K562 (cell line): ENCODE results near the gene CELSR1. TPM values are rescaled to one million over a fixed set of nuclear protein-coding genes. Genes with fewer than 3 reads are reported as not detected.
A peak's percentile ranks its signal among the peaks of the same experiment; 100 is the strongest.

ENCODE experiments used
- ATAC-seq: fragments of 200-7000 bp; cut with Tn5 transposase; 3 replicates; pipeline ENCODE4 v1.9.1; 2020; ENCODE audit warnings: moderate library complexity
- BruUV-seq: library from RNA; stranded (reverse); fragments of 400-500 nt; replicated peaks from 2 replicates; lab custom pipeline; 2021; lab: Mats Ljungman, UMichigan
- CTCF ChIA-PET: fragments of 300-600 bp; formaldehyde crosslinking; extraction: SDS; loops from one replicate; lab custom pipeline; 2021; ENCODE audit warnings: low intra/inter-chr PET ratio; lab: Yijun Ruan, JAX
- POLR2A ChIA-PET: fragments of 300-600, 350-650 bp; sonication (Branson Sonifier 250); formaldehyde crosslinking; extraction: SDS; loops from one replicate; lab custom pipeline; 2021; ENCODE audit warnings: antibody characterized with exemption, inconsistent platforms; lab: Yijun Ruan, JAX
- DNase-seq, 4 experiments: peaks; one replicate each; pipeline versions ENCODE4 v3.0.0 to v3.0.0-alpha.2; 2011 to 2018; ENCODE audit warnings: low spot score in 3 of 4, mixed read lengths in 3 of 4; ENCODE audit errors: extremely low read depth in 1 of 4
- FAIRE-seq: peaks from 2 replicates; lab custom pipeline; 2011; peaks lifted over from hg19 to GRCh38; lab: Jason Lieb, UNC
- H2AFZ ChIP-seq: 2 replicates; pipeline ENCODE4 v1.6.0; 2011; ENCODE audit warnings: low read depth, low read length, control low read depth, inconsistent platforms
- H3K27ac ChIP-seq: fragments of 200-600 bp; 3 replicates; pipeline ENCODE4 v1.8.0; 2011; ENCODE audit warnings: low read depth, mild to moderate bottlenecking, control low read depth, inconsistent platforms, low read length, moderate library complexity, mixed read lengths; ENCODE audit errors: extremely low read depth
- H3K27me3 ChIP-seq, 2 experiments: fragments of 300-600 bp in 1 of 2; 2 replicates in 1 of 2; 3 replicates in 1 of 2; pipeline versions ENCODE4 v1.6.0 to v1.8.0; 2011; ENCODE audit warnings: inconsistent platforms in 2 of 2, low read length in 2 of 2, mild to moderate bottlenecking in 1 of 2, mixed read lengths in 1 of 2, moderate library complexity in 1 of 2; ENCODE audit not compliant: control insufficient read depth in 2 of 2, insufficient read depth in 2 of 2
- H3K36me3 ChIP-seq: fragments of 300-600 bp; 3 replicates; pipeline ENCODE4 v1.8.0; 2011; ENCODE audit warnings: mild to moderate bottlenecking, low read length, inconsistent platforms; ENCODE audit not compliant: control insufficient read depth, insufficient read depth
- H3K4me1 ChIP-seq, 2 experiments: fragments of 200-600 bp in 1 of 2; replicated peaks in 1 of 2; 2 replicates in 1 of 2; 3 replicates in 1 of 2; pipeline versions ENCODE4 v1.5.1 to v1.8.0; 2011; ENCODE audit warnings: inconsistent platforms in 2 of 2, low read length in 2 of 2, mild to moderate bottlenecking in 1 of 2, mixed read lengths in 1 of 2, moderate library complexity in 1 of 2; ENCODE audit not compliant: control insufficient read depth in 2 of 2, insufficient read depth in 2 of 2
- H3K4me2 ChIP-seq: 2 replicates; pipeline ENCODE4 v1.6.1; 2011; ENCODE audit warnings: low read length, control low read depth, inconsistent platforms, mixed read lengths; ENCODE audit not compliant: insufficient read depth
- H3K4me3 ChIP-seq: fragments of 200-600 bp; sonication (generic), shearing (Covaris generic); 2 replicates; pipeline ENCODE4 v1.5.1; 2016; ENCODE audit warnings: control low read depth, inconsistent platforms
- H3K79me2 ChIP-seq: fragments of 200-600 bp; 3 replicates; pipeline ENCODE4 v1.8.0; 2011; ENCODE audit warnings: low read length, inconsistent platforms; ENCODE audit not compliant: control insufficient read depth, insufficient read depth
- H3K9ac ChIP-seq, 2 experiments: 2 replicates each; pipeline versions ENCODE4 v1.6.0 to v1.6.1; 2011; ENCODE audit warnings: low read depth in 2 of 2, low read length in 2 of 2, control low read depth in 1 of 2, inconsistent platforms in 1 of 2, mild to moderate bottlenecking in 1 of 2, mixed read lengths in 1 of 2; ENCODE audit not compliant: insufficient read depth in 1 of 2
- H3K9me1 ChIP-seq: one replicate; pipeline ENCODE4 v1.6.0; 2011; ENCODE audit warnings: inconsistent platforms, mild to moderate bottlenecking, low read length, moderate library complexity; ENCODE audit not compliant: control insufficient read depth, insufficient read depth
- H3K9me3 ChIP-seq: replicated peaks from 2 replicates; pipeline ENCODE4 v1.5.1; 2011; ENCODE audit warnings: low read depth, low read length, inconsistent platforms; ENCODE audit not compliant: control insufficient read depth, insufficient read depth
- H4K20me1 ChIP-seq: replicated peaks from 2 replicates; pipeline ENCODE4 v1.6.1; 2011; ENCODE audit warnings: low read length, inconsistent platforms, mixed read lengths; ENCODE audit not compliant: control insufficient read depth, insufficient read depth
- GATAD2A ChIP-seq: fragments of 450-650 bp; IDR thresholded peaks from 2 replicates; pipeline ENCODE4 v1.6.1; 2017
- NR2C2 ChIP-seq, 2 experiments: fragments of 200-800 bp in 1 of 2; sonication (Bioruptor generic) in 1 of 2; sonication (generic) in 1 of 2; formaldehyde crosslinking in 1 of 2; IDR thresholded peaks; 2 replicates each; pipeline versions ENCODE4 v1.6.1 to v1.8.0; 2016 to 2022; ENCODE audit warnings: mild to moderate bottlenecking in 1 of 2, missing compliant biosample characterization in 1 of 2, missing genetic modification characterization in 1 of 2, missing genetic modification reagents in 1 of 2
- POLR2G ChIP-seq: fragments of 200-400 bp; formaldehyde crosslinking; IDR thresholded peaks from 2 replicates; pipeline ENCODE4 v1.6.1; 2017; ENCODE audit warnings: low read depth, mild to moderate bottlenecking, antibody characterized with exemption, low read length, moderate library complexity
- RAD21 ChIP-seq, 2 experiments: fragments of 250-450 bp in 1 of 2; fragments of 450-650 bp in 1 of 2; sonication (Bioruptor Pico) in 1 of 2; formaldehyde crosslinking in 1 of 2; IDR thresholded peaks in 1 of 2; conservative IDR thresholded peaks in 1 of 2; 2 replicates each; pipeline versions ENCODE4 v1.4.0 to v1.8.0; 2020 to 2022; ENCODE audit warnings: mild to moderate bottlenecking in 2 of 2, moderate library complexity in 1 of 2
- SMAD4 ChIP-seq: fragments of 250-450 bp; sonication (Bioruptor Pico); conservative IDR thresholded peaks from 2 replicates; pipeline ENCODE4 v1.8.0; 2021; ENCODE audit warnings: inconsistent platforms, mild to moderate bottlenecking, moderate library complexity
- TAF15 ChIP-seq: fragments of 200-400 bp; formaldehyde crosslinking; IDR thresholded peaks from 2 replicates; pipeline ENCODE4 v1.6.1; 2017; ENCODE audit warnings: mild to moderate bottlenecking, low read depth, low read length, moderate library complexity
- ZSCAN29 ChIP-seq: fragments of 450-650 bp; IDR thresholded peaks from 2 replicates; pipeline ENCODE4 v1.6.1; 2017
- WGBS: fragments of 100-300 bp; shearing (Covaris generic); methylation state at CpG from one replicate; pipeline ENCODE4 v1.1.6; 2016; ENCODE audit warnings: low coverage, mixed read lengths; ENCODE audit not compliant: insufficient coverage; ENCODE audit errors: missing lambda C conversion rate; 5-methylcytosine and 5-hydroxymethylcytosine counted together
- in situ Hi-C: fragments of 300-500 bp; cut with MboI; formaldehyde crosslinking; loops from 4 replicates; pipeline ENCODE4 v1.15.0; 2018; ENCODE audit warnings: inconsistent platforms, mixed read lengths
- intact Hi-C: fragments of 100-400 bp; cut with micrococcal nuclease; formaldehyde crosslinking; loops from 2 replicates; pipeline ENCODE4 v1.14.2; 2022
- polyA plus RNA-seq, 8 experiments: library from polyadenylated mRNA; depleted of rRNA in 4 of 8; stranded (reverse) in 5 of 8; unstranded in 3 of 8; fragments of >200 nt; fragmentation: Nextera tagmentation in 2 of 8; fragmentation: Illumina TruSeq in 1 of 8; extraction: Ambion mirVana in 2 of 8; extraction: Trizol in 1 of 8; gene quantifications; 2 replicates each; pipeline versions ENCODE4 v1.2.1 to v1.2.3, GENCODE V29; 2011 to 2014; ENCODE audit warnings: inconsistent platforms in 1 of 8, missing spikeins in 1 of 8
- total RNA-seq, 7 experiments: library from RNA; depleted of rRNA in 6 of 7; stranded (reverse); fragments of >200 nt in 6 of 7; fragmentation: Illumina TruSeq in 2 of 7; extraction: Trizol in 2 of 7; gene quantifications; 2 replicates each; pipeline versions ENCODE4 v1.2.1 to v1.2.3, GENCODE V29; 2011 to 2021; ENCODE audit warnings: low replicate concordance in 1 of 7
- TF ChIP-seq, protein P1 (sequence below), 3 experiments: IDR thresholded peaks in 2 of 3; conservative IDR thresholded peaks in 1 of 3; 2 replicates each; pipeline ENCODE4 v1.5.1; 2011 to 2012; ENCODE audit warnings: low read length in 3 of 3, mild to moderate bottlenecking in 3 of 3, control low read depth in 2 of 3, improper control_type of control experiment in 1 of 3, inconsistent platforms in 1 of 3, low read depth in 1 of 3, mixed read lengths in 1 of 3, moderate library complexity in 1 of 3; ENCODE audit not compliant: insufficient read depth in 2 of 3
- TF ChIP-seq, protein P2 (sequence below): sonication (generic); formaldehyde crosslinking; IDR thresholded peaks from 2 replicates; pipeline ENCODE4 v1.8.1; 2022; ENCODE audit warnings: missing genetic modification reagents

The CELSR1 gene
- total and polyA plus RNA-seq, 9 of the 15 experiments (the other 6 are each of a cell fraction or from before 2014, with no cell fraction given) = under 0.01 to 0.09 TPM; not detected in 7

DNA sequence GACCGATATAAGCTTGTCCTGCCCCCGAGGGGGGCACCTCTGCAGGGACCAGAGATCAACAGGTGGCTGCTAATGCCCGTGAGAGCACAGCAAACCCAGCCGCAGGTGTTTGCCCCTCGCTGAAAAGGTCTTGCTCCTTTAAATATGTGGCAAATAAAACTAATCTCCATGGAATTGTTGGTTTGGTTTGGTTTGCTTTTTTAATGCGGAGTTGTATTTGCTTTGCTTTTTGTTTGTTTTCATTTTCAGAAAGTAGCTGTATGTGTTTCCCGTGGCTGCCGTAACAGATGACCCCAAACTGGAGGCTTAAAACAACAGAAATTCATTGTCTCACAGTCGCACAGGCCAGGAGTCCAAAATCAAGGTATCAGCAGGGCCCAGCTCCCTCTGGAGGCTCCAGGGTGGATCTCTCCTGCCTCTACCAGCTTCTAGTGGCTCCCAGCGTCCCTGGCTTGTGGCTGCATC, 93.0 kb downstream of the CELSR1 start:
- POLR2A ChIA-PET = no interaction called here
- Histone ChIP-seq H3K4me3 (no peak overlapping the region), H3K79me2 (no peaks in the 10 kb centered on the region), H3K4me2 (no peak overlapping the region), H3K36me3 (no peaks in the 10 kb centered on the region), H4K20me1 (peaks cover 6% of the 10 kb centered on the region; the same call in 1 of the 2 replicates), H3K9ac (no peak overlapping the region), H3K27me3 (peaks cover 11 to 54% of the 10 kb centered on the region in 2 experiments; a peak in 3 of 5 replicates), H3K9me1 (no peaks in the 10 kb centered on the region), H3K9me3 (no peaks in the 10 kb centered on the region), H3K27ac (no peak overlapping the region), H2AFZ (no peak overlapping the region), H3K4me1 (peaks cover 0 to 4% of the 10 kb centered on the region in 2 experiments; a peak in 1 of 5 replicates)
- CTCF ChIA-PET = no interaction called here
- FAIRE-seq (no peak), ATAC-seq (peak; percentile 70), DNase-seq (no peak)
- no TSS peak for BruUV-seq
- 1% methylated on average over 9 of the region's 10 CpGs for WGBS
- no peak for TF ChIP-seq GATAD2A
- TF ChIP-seq NR2C2 (CRISPR knock-in tag; IDR thresholded peaks at IDR 0.05) = no peak
- TF ChIP-seq NR2C2 (tag; IDR thresholded peaks at IDR 0.05) = no peak
- TF ChIP-seq SMAD4 (CRISPR knock-in tag) = no peak
- no peak for TF ChIP-seq TAF15
- TF ChIP-seq, protein P1, sequence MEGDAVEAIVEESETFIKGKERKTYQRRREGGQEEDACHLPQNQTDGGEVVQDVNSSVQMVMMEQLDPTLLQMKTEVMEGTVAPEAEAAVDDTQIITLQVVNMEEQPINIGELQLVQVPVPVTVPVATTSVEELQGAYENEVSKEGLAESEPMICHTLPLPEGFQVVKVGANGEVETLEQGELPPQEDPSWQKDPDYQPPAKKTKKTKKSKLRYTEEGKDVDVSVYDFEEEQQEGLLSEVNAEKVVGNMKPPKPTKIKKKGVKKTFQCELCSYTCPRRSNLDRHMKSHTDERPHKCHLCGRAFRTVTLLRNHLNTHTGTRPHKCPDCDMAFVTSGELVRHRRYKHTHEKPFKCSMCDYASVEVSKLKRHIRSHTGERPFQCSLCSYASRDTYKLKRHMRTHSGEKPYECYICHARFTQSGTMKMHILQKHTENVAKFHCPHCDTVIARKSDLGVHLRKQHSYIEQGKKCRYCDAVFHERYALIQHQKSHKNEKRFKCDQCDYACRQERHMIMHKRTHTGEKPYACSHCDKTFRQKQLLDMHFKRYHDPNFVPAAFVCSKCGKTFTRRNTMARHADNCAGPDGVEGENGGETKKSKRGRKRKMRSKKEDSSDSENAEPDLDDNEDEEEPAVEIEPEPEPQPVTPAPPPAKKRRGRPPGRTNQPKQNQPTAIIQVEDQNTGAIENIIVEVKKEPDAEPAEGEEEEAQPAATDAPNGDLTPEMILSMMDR (IDR thresholded peaks at IDR 0.05 in 2 of 3, conservative IDR thresholded peaks at IDR 0.05 in 1 of 3; ENCODE audit: insufficient read depth in 2 of 3, low read depth in 1 of 3, low read length in 3 of 3) = peak in 1 of 3 experiments; percentile 19; a peak in 1 of 6 replicates
- TF ChIP-seq ZSCAN29 = no peak
- peak in 1 of 2 experiments; percentile 16; a peak in 1 of 4 replicates for TF ChIP-seq RAD21 (CRISPR knock-in tag; conservative IDR thresholded peaks at IDR 0.05 in 1 of 2, IDR thresholded peaks at IDR 0.05 in 1 of 2)
- TF ChIP-seq POLR2G = no peak
- TF ChIP-seq, protein P2, sequence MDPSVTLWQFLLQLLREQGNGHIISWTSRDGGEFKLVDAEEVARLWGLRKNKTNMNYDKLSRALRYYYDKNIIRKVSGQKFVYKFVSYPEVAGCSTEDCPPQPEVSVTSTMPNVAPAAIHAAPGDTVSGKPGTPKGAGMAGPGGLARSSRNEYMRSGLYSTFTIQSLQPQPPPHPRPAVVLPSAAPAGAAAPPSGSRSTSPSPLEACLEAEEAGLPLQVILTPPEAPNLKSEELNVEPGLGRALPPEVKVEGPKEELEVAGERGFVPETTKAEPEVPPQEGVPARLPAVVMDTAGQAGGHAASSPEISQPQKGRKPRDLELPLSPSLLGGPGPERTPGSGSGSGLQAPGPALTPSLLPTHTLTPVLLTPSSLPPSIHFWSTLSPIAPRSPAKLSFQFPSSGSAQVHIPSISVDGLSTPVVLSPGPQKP (CRISPR knock-in tag) = no peak
- intact Hi-C loops = no loop called here
- in situ Hi-C loops = no loop called here
